WTC11 (cell line): ENCODE data around the gene TUBD1. TPM values are rescaled to one million over a fixed set of nuclear protein-coding genes. Genes with fewer than 3 reads are reported as not detected.
A peak's percentile ranks its signal among the peaks of the same experiment; 100 is the strongest.

ENCODE experiments used
- ATAC-seq: fragments of 200-7000 bp; cut with Tn5 transposase; 2 replicates; pipeline ENCODE4 v1.10.0; 2021; ENCODE audit warnings: mild to moderate bottlenecking, moderate library complexity
- CTCF ChIA-PET: fragments of 300-600 bp; sonication (Branson Sonifier 250); formaldehyde crosslinking; loops from one replicate; lab custom pipeline; 2021; ENCODE audit warnings: antibody characterized with exemption; lab: Charles Lee
- POLR2A ChIA-PET: fragments of 350-600 bp; sonication (Branson Sonifier 250); formaldehyde crosslinking; loops from one replicate; lab custom pipeline; 2021; ENCODE audit warnings: antibody characterized with exemption; lab: Charles Lee
- DNase-seq: peaks from one replicate; pipeline ENCODE4 v3.0.0; 2021; ENCODE audit warnings: low spot score
- H3K27ac Mint-ChIP-seq: 2 replicates; pipeline ENCODE4 v1.8.0; 2021; ENCODE audit warnings: mixed read lengths
- H3K27me3 Mint-ChIP-seq: 2 replicates; pipeline ENCODE4 v1.8.0; 2021; ENCODE audit warnings: low read depth, mild to moderate bottlenecking, moderate library complexity, mixed read lengths
- H3K36me3 Mint-ChIP-seq: 2 replicates; pipeline ENCODE4 v1.8.0; 2021; ENCODE audit warnings: mixed read lengths
- H3K4me1 Mint-ChIP-seq: 2 replicates; pipeline ENCODE4 v1.8.0; 2022; ENCODE audit warnings: mixed read lengths
- H3K4me3 Mint-ChIP-seq: 2 replicates; pipeline ENCODE4 v1.8.0; 2021; ENCODE audit warnings: mild to moderate bottlenecking, moderate library complexity, mixed read lengths
- H3K9me3 Mint-ChIP-seq: 2 replicates; pipeline ENCODE4 v1.8.0; 2021; ENCODE audit warnings: mixed read lengths
- ATF1 ChIP-seq: sonication (generic); formaldehyde crosslinking; IDR thresholded peaks from 2 replicates; pipeline ENCODE4 v1.8.1; 2023; ENCODE audit warnings: mild to moderate bottlenecking, moderate library complexity, missing genetic modification reagents
- ATF6 ChIP-seq: sonication (generic); formaldehyde crosslinking; IDR thresholded peaks from 2 replicates; pipeline ENCODE4 v1.8.1; 2023; ENCODE audit warnings: mild to moderate bottlenecking, missing genetic modification reagents
- EMX1 ChIP-seq: fragments of 250-450 bp; sonication (Bioruptor Pico); IDR thresholded peaks from 2 replicates; pipeline ENCODE4 v1.8.0; 2021; ENCODE audit warnings: mild to moderate bottlenecking
- FOXJ3 ChIP-seq: sonication (generic); formaldehyde crosslinking; IDR thresholded peaks from 2 replicates; pipeline ENCODE4 v1.9.0; 2021; ENCODE audit warnings: missing genetic modification reagents, mild to moderate bottlenecking, borderline replicate concordance
- FOXK1 ChIP-seq: sonication (generic); formaldehyde crosslinking; IDR thresholded peaks from 2 replicates; pipeline ENCODE4 v1.8.0; 2022; ENCODE audit warnings: mild to moderate bottlenecking, moderate library complexity, missing genetic modification reagents
- FOXP1 ChIP-seq: sonication (generic); formaldehyde crosslinking; IDR thresholded peaks from 2 replicates; pipeline ENCODE4 v1.8.0; 2022; ENCODE audit warnings: missing genetic modification reagents, mild to moderate bottlenecking, moderate library complexity, borderline replicate concordance
- GABPB1 ChIP-seq: sonication (generic); formaldehyde crosslinking; IDR thresholded peaks from 2 replicates; pipeline ENCODE4 v1.8.1; 2023; ENCODE audit warnings: mild to moderate bottlenecking, missing genetic modification reagents
- HMGA2 ChIP-seq: fragments of 250-450 bp; sonication (Bioruptor Pico); IDR thresholded peaks from 2 replicates; pipeline ENCODE4 v1.4.0; 2021; ENCODE audit warnings: mild to moderate bottlenecking, moderate library complexity
- NR1H2 ChIP-seq: sonication (generic); formaldehyde crosslinking; IDR thresholded peaks from 2 replicates; pipeline ENCODE4 v1.9.0; 2021; ENCODE audit warnings: mild to moderate bottlenecking, moderate library complexity, missing genetic modification reagents
- NR3C1 ChIP-seq: sonication (generic); formaldehyde crosslinking; conservative IDR thresholded peaks from 2 replicates; pipeline ENCODE4 v1.8.1; 2023; ENCODE audit warnings: low read depth, mild to moderate bottlenecking, missing genetic modification reagents
- PREB ChIP-seq: sonication (generic); formaldehyde crosslinking; IDR thresholded peaks from 2 replicates; pipeline ENCODE4 v1.8.1; 2022; ENCODE audit warnings: mild to moderate bottlenecking, missing genetic modification reagents, moderate library complexity, borderline replicate concordance
- RELA ChIP-seq: sonication (generic); formaldehyde crosslinking; IDR thresholded peaks from 2 replicates; pipeline ENCODE4 v1.8.1; 2022; ENCODE audit warnings: missing genetic modification reagents, mild to moderate bottlenecking, borderline replicate concordance
- RORB ChIP-seq: fragments of 250-450 bp; sonication (Bioruptor Pico); IDR thresholded peaks from 2 replicates; pipeline ENCODE4 v1.9.0; 2021; ENCODE audit warnings: mild to moderate bottlenecking
- SP1 ChIP-seq: sonication (generic); formaldehyde crosslinking; conservative IDR thresholded peaks from 2 replicates; pipeline ENCODE4 v1.8.1; 2022; ENCODE audit warnings: missing genetic modification reagents
- USF2 ChIP-seq: sonication (generic); formaldehyde crosslinking; IDR thresholded peaks from 2 replicates; pipeline ENCODE4 v1.8.1; 2023; ENCODE audit warnings: mild to moderate bottlenecking, missing genetic modification reagents, moderate library complexity
- ZNF396 ChIP-seq: fragments of 250-450 bp; sonication (Bioruptor Pico); IDR thresholded peaks from 2 replicates; pipeline ENCODE4 v1.8.0; 2021; ENCODE audit warnings: mild to moderate bottlenecking, moderate library complexity, borderline replicate concordance
- ZSCAN18 ChIP-seq: fragments of 250-450 bp; sonication (Bioruptor Pico); IDR thresholded peaks from 2 replicates; pipeline ENCODE4 v2.1.2; 2022; ENCODE audit warnings: mild to moderate bottlenecking, moderate library complexity
- total RNA-seq: library from RNA; stranded (reverse); gene quantifications from 3 replicates; pipeline ENCODE4 v1.2.3, GENCODE V29; 2021

TUBD1 gene
- total RNA-seq, 1 experiment from 2014 or later, result 12.0 TPM

GRCh38 chr17:59848385-59848668, 44.4 kb downstream of the TUBD1 start:
- no peak for ATAC-seq
- Mint-ChIP-seq H3K9me3 (no peaks in the 10 kb centered on the region), H3K4me1 (peaks cover 56% of the 10 kb centered on the region), H3K4me3 (no peak overlapping the region), H3K27ac (no peak overlapping the region), H3K27me3 (no peaks in the 10 kb centered on the region; the same call in 1 of the 2 replicates), H3K36me3 (peaks cover under 1% of the 10 kb centered on the region; the same call in 1 of the 2 replicates)
- no peak for DNase-seq
- CTCF ChIA-PET, result interaction anchor here (0.8 to 1.0 kb wide), 2 partner anchors 9 to 188 kb away, joined by 3 to 4 read pairs; no protein-coding TSS in a partner anchor
- TF ChIP-seq FOXP1 (no peak), NR1H2 (CRISPR knock-in tag) (no peak), USF2 (CRISPR knock-in tag) (no peak), FOXK1 (CRISPR knock-in tag) (no peak), ZNF396 (CRISPR knock-in tag) (no peak), FOXJ3 (no peak), RELA (CRISPR knock-in tag) (no peak), ATF6 (CRISPR knock-in tag) (no peak)
- POLR2A ChIA-PET, result interaction anchor here (0.7 kb wide), 1 partner anchor 8 kb away, joined by 3 read pairs; no protein-coding TSS in a partner anchor

- DNase-seq (no peak), ATAC-seq (peak; percentile 5; the same call in 1 of the 2 replicates)
- Mint-ChIP-seq H3K9me3 (no peaks in the 10 kb centered on the region), H3K4me3 (no peak overlapping the region), H3K4me1 (peaks cover 60% of the 10 kb centered on the region), H3K36me3 (peaks cover 16% of the 10 kb centered on the region), H3K27ac (peak overlapping the region; percentile 80; the same call in 1 of the 2 replicates), H3K27me3 (no peaks in the 10 kb centered on the region)
- TF ChIP-seq RORB (CRISPR knock-in tag) (no peak), GABPB1 (CRISPR knock-in tag) (peak; percentile 29), ZSCAN18 (no peak), ATF1 (CRISPR knock-in tag) (no peak), EMX1 (CRISPR knock-in tag) (no peak), SP1 (CRISPR knock-in tag) (no peak), HMGA2 (CRISPR knock-in tag) (no peak)
- POLR2A ChIA-PET, result interaction anchor here (1.0 to 2.5 kb wide), 2 partner anchors 9 to 46 kb away, joined by 5 to 17 read pairs; partner anchors contain the start of genes RPS6KB1 and TUBD1
- CTCF ChIA-PET, result interaction anchor here (1.0 to 1.7 kb wide), 3 partner anchors 12 to 93 kb away, joined by 3 to 4 read pairs (median 3); no protein-coding TSS in a partner anchor
Observed at GRCh38 chr17:59846394-59847165, 46.2 kb downstream of the TUBD1 start.

- H3K4me1 Mint-ChIP-seq, result peaks cover 67% of the 10 kb centered on the region
- CTCF ChIA-PET, result interaction anchor here (1.6 to 1.7 kb wide), 2 partner anchors 18 to 92 kb away, joined by 3 to 4 read pairs; no protein-coding TSS in a partner anchor
Observed at GRCh38 chr17:59845595-59846393, 46.9 kb downstream of the TUBD1 start.

More at GRCh38 chr17:59845595-59846393, 46.9 kb downstream of the TUBD1 start:
- ATAC-seq (peak; percentile 5; the same call in 1 of the 2 replicates), DNase-seq (no peak)
- Mint-ChIP-seq H3K36me3 (peaks cover 22% of the 10 kb centered on the region), H3K27me3 (no peaks in the 10 kb centered on the region), H3K4me3 (no peak overlapping the region), H3K27ac (peak overlapping the region; percentile 80), H3K9me3 (no peaks in the 10 kb centered on the region)
- TF ChIP-seq NR3C1 (CRISPR knock-in tag), result no peak
- TF ChIP-seq EMX1 (CRISPR knock-in tag), result no peak
- no peak for TF ChIP-seq PREB (CRISPR knock-in tag)
- TF ChIP-seq ATF6 (CRISPR knock-in tag), result no peak
- POLR2A ChIA-PET, result interaction anchor here (0.6 to 2.5 kb wide), 3 partner anchors 8 to 1088 kb away, joined by 3 to 17 read pairs (median 5); partner anchors contain the start of genes RPS6KB1 and TUBD1
